Fibroblast of villous mesenchyme (primary cell): ENCODE measurements around the gene NRF1. TPM values are rescaled to one million over a fixed set of nuclear protein-coding genes. Genes with fewer than 3 reads are reported as not detected.

ENCODE experiments used
- DNase-seq: peaks from one replicate; pipeline ENCODE4 v3.0.0-alpha.2; 2010; ENCODE audit warnings: low read depth
- H3K4me3 ChIP-seq: 2 replicates; pipeline ENCODE4 v1.5.1; 2011; ENCODE audit warnings: low read depth, mild to moderate bottlenecking, low read length
- CTCF ChIP-seq: IDR thresholded peaks from 2 replicates; pipeline ENCODE4 v1.5.1; 2012; ENCODE audit warnings: low read depth, mild to moderate bottlenecking, low read length; ENCODE audit not compliant: insufficient read depth
- total RNA-seq: library from RNA; depleted of rRNA; stranded (reverse); fragments of >200 nt; gene quantifications from 2 replicates; pipeline ENCODE4 v1.2.3, GENCODE V29; 2012

Gene NRF1
- total RNA-seq, 1 donor = 12.5 TPM

- DNase-seq = no peak
- no peak overlapping the region for H3K4me3 ChIP-seq
- no peak for TF ChIP-seq CTCF
These were observed 68.9 kb downstream of the NRF1 start for GRCh38 chr7:129680400-129680799.

DNA sequence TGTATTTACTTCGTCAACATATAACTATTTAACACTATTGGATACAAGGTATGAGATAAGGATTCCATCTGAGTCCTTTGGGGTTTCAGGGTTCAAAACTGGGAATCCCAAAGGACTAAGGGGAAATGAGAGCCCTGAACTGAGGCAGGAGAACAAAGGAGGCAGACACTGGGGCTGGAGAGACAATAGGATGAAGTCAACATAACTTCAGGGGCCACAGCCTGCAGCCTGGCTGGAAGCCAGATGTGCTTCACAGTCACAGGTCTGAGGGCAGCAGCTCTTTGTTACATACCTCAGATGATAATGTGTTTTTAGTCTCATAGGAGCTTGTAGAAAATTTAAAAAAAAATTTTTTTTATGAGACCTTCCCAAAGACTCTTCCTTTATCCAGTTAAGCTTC, 73.3 kb downstream of the NRF1 start:
- TF ChIP-seq CTCF = no peak
- no peak for DNase-seq
- H3K4me3 ChIP-seq = no peak overlapping the region

GRCh38 chr7:129686063-129686462, 74.5 kb downstream of the NRF1 start:
- TF ChIP-seq CTCF = no peak
- DNase-seq = no peak
- no peak overlapping the region for H3K4me3 ChIP-seq

GRCh38 chr7:129688503-129689222, 77.1 kb downstream of the NRF1 start:
- H3K4me3 ChIP-seq = no peak overlapping the region
- TF ChIP-seq CTCF = no peak
- peak; percentile 5 for DNase-seq

DNA sequence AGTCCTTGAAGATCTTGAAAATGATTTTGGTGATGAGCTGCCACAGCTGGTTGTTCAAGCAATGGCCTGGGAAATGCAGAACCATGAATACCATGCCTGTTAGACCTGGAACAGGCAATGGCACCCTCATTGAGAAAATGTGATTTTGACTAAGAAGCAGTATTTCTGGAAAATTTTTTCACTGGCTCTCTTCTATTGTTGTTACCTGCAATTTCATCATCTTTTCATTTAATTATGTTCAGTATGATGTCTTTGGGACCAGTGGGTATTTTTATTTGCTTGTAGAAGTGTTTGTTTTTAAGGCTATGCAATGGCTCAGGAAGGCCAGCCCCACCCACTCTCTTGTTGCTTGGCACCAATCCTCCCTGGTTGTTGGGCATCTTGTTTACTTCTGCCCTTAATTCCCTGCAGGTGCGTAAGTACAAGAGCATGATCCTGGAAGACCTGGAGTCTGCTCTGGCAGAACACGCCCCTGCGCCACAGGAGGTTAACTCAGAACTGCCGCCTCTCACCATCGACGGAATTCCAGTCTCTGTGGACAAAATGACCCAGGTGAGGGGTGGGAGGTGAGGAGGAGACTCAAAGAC, 78.6 kb downstream of the NRF1 start:
- no peak overlapping the region for H3K4me3 ChIP-seq
- no peak for TF ChIP-seq CTCF
- DNase-seq = no peak

DNA sequence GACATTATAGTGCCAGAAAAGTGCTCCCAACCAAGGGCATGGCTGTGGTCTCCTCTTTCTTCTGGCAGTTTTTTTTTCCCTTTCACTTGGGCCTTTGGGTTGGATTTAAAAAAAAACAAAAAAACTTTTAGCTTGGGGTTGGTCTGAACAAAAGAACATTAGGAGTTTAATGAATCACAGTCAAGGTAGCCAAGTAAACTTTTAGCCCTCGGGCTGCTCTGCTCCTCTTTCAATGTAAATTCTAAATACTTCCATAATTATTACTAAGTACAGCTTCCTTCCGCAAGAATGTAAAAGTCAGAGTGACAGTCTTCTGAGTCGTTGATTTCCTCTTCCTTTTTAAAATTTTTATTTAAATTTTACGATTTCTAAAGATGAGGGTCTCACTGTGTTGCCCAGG, 79.2 kb downstream of the NRF1 start:
- DNase-seq = no peak
- TF ChIP-seq CTCF = no peak
- no peak overlapping the region for H3K4me3 ChIP-seq
